DMS153 treated with DMSO at 0.1 percent for 48 hours (cell line): ENCODE measurements around the gene ATP8A1.

Experiments used
- DNase-seq: peaks from one replicate; lab custom pipeline; 2025; ENCODE audit not compliant: unreplicated experiment; lab: John Stamatoyannopoulos, UW

ATP8A1 gene

GRCh38 chr4:42627885-42628646, 28.8 kb downstream of the ATP8A1 start:
- DNase-seq = peak; percentile 27

- no peak for DNase-seq
Observed at GRCh38 chr4:42626629-42627146, 30.2 kb downstream of the ATP8A1 start.

DNA sequence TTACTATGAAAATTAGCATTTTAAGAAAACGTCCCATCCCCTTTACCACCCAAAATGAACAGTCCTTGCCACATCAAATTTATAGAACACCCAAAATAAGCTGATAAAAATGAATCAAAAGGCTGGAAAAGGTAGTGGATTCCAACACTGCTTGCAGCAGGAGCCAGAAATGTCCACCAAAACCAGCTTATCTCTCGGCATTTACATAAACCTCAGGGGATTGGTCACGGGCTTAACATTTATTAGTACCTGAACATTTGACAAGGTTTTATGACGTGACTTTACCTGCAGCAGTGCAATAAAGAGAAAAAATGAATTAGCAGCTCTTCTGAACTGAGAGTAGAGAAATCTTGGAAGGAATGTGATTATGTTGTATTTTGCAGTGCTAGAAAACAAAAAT, 31.6 kb downstream of the ATP8A1 start:
- DNase-seq = no peak

GRCh38 chr4:42624551-42624950, 32.4 kb downstream of the ATP8A1 start:
- no peak for DNase-seq

GRCh38 chr4:42618023-42618422, 38.9 kb downstream of the ATP8A1 start:
- no peak for DNase-seq

GRCh38 chr4:42617030-42617429, 39.9 kb downstream of the ATP8A1 start:
- DNase-seq = no peak

- DNase-seq = no peak
Observed at GRCh38 chr4:42616572-42616971, 40.3 kb downstream of the ATP8A1 start.

DNA sequence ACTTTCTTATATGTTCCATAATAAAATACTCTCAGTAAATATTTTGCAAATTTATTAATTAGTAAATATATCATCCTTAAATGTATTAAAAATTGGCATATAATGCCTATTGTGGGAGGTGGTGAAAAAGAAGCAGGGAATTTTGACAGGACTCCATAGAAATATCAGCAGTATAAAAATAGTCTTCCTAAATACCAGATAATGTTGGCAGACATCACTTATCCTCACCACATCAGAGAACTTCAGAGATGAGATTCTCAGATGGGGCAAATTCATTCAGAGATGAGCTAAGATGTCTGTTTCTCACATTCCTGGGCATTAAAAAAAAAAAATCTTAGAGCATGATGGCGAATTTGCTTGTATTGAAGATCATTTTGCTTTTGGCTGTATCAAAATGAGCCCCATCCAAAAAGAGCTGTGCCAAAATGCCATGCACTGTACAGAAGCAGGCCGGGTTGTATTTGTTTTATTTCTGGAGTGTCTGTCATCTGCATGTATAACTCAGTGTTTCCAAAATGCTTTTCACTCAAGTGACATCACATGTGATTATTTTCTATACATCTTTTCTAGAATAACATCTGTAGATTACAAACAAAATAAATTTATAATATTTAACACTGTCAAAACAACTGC, 41.7 kb downstream of the ATP8A1 start:
- no peak for DNase-seq

DNA sequence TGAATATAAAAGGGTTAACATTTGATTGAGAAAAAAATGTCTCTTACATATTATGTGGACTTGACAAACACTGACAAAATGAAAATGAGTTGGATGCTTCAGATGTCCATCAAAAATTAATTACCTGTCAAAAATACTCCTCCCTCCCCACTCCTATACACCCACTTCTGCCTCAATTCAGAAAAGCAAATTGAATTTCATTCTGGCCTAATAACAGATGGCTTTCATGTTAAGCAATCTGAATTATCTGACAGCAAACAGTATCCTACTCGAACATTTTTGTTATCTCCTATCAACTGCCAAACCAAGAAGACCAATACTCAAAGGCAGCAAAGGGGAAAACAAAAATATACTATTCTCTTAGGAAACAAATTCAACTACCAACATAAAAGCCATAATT, 44.0 kb downstream of the ATP8A1 start:
- DNase-seq = no peak

GRCh38 chr4:42610941-42611340, 46.0 kb downstream of the ATP8A1 start:
- DNase-seq = no peak

DNA sequence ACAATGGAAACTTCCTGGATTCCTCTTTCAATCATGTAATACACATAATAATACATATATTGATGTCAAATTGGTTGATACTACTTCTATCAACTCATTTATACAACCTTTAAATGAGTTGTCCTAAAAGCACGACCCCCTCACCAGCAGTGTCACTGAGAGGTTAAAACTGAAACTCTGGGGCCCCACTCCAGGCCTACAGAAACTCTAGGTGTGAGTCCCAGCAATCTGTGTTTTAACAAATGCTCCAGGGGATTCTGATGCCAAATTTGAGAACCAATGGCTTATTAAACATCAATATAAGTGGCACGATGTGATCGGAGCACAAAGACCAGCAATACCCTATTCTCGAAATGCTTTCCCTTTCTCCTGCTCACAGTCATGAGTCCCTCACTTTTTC, 47.9 kb downstream of the ATP8A1 start:
- no peak for DNase-seq

DNA sequence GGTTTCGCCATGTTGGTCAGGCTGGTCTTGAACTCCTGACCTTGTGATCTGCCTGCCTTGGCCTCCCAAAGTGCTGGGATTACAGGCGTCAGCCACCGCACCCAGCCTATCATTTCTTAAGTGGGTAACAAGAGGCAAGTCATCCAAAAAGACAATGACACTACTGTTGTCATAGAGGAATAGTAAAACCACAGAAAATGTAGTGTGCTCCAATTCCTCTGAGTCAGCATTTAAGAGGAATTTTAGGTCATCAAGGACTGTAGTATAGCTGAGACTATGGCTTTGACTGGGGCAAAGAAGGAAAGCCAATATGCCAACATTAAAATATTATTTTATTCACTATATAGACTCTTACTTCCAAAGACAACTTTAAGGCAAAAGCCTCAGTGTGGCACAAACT, 48.4 kb downstream of the ATP8A1 start:
- DNase-seq = no peak

GRCh38 chr4:42607011-42607726, 49.7 kb downstream of the ATP8A1 start:
- no peak for DNase-seq

GRCh38 chr4:42605264-42605663, 51.6 kb downstream of the ATP8A1 start:
- no peak for DNase-seq

- DNase-seq = no peak
Observed at GRCh38 chr4:42603862-42604261, 53.0 kb downstream of the ATP8A1 start.

DNA sequence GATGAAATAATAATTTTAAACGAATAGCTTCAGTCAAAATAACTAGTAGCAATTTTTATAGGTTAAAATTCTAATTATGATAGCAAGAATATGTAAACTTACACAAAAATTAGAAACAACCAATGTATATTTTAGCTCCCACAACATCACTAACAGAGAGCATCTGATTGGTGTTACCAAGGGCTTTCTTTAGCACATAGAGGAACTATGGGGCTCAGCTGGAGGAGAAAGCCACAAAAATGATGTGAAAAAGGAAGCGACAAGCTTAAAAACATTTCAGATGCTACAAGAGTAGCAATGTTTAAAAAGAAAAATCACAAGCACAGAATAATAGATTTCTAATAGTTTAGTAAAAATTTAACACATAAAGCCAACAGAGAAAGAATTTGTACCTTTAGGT, 56.3 kb downstream of the ATP8A1 start:
- no peak for DNase-seq

GRCh38 chr4:42596918-42597317, 60.0 kb downstream of the ATP8A1 start:
- DNase-seq = no peak

DNA sequence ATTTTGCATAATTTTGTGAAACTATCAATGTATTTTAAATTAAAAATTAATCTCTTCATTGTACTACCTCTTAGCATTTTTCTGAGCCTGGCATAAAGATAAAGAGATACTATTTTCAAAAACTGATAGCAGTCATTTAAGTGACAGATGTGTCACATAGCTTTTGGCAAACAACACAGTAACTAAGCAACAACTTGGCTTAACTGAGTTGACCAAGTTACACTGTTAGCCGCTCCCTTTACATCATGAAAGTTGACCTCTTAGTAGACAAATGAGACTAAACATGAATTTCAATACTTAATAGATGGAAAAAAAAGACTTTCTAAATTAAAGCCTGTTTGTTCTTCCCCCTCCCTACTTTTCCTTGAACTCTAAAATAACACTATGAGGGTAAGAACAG, 62.0 kb downstream of the ATP8A1 start:
- DNase-seq = no peak

DNA sequence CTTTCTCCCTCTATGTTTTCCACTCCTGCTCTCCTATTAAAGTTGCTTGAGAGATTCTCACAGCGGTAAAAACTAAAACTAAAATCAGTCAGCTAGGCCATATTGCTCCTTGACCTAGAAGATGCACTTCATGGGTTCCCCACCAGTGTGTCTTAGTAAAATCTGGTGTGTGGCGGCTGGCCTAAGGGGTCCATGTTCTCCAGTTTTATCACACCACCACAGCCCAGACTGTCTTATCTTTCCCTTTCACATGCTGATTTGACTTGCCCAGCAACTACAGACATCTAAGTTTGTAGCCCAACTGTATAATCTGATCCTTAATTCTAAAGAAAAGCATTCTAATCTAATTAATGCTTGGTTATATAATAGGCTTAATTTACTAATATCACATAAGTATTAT, 68.0 kb downstream of the ATP8A1 start:
- DNase-seq = no peak

DNA sequence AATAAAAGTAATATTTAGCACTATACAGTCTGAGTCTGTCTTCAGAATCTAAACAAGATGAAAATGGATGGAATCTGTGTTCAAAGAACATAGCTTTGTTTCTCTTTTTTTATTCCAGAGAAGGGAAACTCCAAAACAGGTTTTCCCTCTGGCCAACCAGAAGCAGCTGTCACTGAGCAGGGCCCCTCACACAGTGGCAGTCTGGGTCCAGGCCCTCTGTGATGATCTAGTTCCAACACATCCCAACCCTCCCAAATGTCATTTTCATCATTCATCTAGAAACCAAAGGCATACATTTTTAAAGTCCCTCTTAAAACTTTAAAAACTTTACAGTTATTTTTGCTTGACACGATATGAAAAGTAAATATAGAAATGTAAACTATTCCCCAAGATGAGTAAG, 70.1 kb downstream of the ATP8A1 start:
- DNase-seq = no peak

- DNase-seq = no peak
Observed at GRCh38 chr4:42579903-42580302, 77.0 kb downstream of the ATP8A1 start.

DNA sequence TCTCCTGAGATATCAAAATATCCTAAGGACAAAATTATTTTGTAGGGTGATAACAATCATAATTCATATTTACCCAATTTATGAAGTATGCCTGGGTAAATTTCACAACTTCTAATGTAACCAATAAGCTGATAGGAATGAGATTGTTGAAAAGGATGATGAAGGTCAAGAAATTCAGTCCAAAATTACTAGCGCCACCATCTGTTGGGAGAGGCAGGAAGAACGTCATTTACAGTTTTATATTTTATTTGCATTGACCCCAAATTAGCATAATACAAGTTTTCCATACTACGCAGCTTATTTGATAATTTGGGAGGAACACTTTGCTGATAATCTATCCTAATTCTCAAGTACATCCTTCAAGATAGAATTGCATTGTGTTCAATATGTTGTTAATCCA, 78.7 kb downstream of the ATP8A1 start:
- DNase-seq = no peak
